ENCODE data around the gene PHEX.

- TF ChIP-seq, protein P1, sequence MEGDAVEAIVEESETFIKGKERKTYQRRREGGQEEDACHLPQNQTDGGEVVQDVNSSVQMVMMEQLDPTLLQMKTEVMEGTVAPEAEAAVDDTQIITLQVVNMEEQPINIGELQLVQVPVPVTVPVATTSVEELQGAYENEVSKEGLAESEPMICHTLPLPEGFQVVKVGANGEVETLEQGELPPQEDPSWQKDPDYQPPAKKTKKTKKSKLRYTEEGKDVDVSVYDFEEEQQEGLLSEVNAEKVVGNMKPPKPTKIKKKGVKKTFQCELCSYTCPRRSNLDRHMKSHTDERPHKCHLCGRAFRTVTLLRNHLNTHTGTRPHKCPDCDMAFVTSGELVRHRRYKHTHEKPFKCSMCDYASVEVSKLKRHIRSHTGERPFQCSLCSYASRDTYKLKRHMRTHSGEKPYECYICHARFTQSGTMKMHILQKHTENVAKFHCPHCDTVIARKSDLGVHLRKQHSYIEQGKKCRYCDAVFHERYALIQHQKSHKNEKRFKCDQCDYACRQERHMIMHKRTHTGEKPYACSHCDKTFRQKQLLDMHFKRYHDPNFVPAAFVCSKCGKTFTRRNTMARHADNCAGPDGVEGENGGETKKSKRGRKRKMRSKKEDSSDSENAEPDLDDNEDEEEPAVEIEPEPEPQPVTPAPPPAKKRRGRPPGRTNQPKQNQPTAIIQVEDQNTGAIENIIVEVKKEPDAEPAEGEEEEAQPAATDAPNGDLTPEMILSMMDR (IDR thresholded peaks at IDR 0.05; ENCODE audit: borderline replicate concordance, extremely low read depth, low read length, poor library complexity, severe bottlenecking) = no peak
- TF ChIP-seq EZH2 (IDR thresholded peaks at IDR 0.05; ENCODE audit: borderline replicate concordance, low read depth, low read length, severe bottlenecking) = no peak
Measured at GRCh38 chrX:22220941-22221340, 188.8 kb downstream of the PHEX start.
